Right lobe of liver (tissue), 4 donors: ENCODE data around the gene PRLHR.

Experiments used
- POLR2A ChIP-seq: fragments of 450-650 bp; IDR thresholded peaks from one replicate; pipeline ENCODE4 v1.6.1; 2017; ENCODE audit warnings: antibody characterized with exemption, mild to moderate bottlenecking
- TF ChIP-seq, protein P1 (sequence below), 4 donors: fragments of 200-600 bp in 3 of 4; fragments of 450-650 bp in 1 of 4; IDR thresholded peaks; one replicate each; pipeline versions ENCODE4 v1.5.1 to v1.8.0; 2016 to 2022; ENCODE audit warnings: antibody characterized with exemption in 4 of 4, mild to moderate bottlenecking in 2 of 4
- donor health status: DM: no; HTN: no; CAD: no.
- donor health status: DM: no; HTN: no; CAD: no.
- donor health status: DM: no; HTN: yes; CAD: no.

DNA sequence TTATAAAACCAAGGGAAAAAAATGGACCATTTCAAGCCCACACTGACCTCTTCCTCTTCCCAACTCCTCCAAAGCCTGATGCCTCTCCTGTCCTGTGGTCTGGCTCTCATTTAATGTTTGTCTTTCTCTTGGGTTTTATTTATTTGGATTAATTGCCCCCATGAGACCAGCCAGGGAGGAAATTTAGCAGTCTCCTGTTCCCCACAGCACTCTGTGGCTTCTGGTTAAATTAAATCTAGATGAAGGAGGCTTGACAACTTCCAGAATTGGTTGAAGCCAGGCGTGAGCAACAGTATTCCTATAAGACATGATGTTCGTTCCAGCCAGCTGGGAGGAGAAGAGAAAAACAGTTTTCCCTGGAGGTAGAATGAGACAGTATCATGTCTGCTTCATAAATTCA lies 15.1 kb upstream of the PRLHR start:
- TF ChIP-seq, protein P1, sequence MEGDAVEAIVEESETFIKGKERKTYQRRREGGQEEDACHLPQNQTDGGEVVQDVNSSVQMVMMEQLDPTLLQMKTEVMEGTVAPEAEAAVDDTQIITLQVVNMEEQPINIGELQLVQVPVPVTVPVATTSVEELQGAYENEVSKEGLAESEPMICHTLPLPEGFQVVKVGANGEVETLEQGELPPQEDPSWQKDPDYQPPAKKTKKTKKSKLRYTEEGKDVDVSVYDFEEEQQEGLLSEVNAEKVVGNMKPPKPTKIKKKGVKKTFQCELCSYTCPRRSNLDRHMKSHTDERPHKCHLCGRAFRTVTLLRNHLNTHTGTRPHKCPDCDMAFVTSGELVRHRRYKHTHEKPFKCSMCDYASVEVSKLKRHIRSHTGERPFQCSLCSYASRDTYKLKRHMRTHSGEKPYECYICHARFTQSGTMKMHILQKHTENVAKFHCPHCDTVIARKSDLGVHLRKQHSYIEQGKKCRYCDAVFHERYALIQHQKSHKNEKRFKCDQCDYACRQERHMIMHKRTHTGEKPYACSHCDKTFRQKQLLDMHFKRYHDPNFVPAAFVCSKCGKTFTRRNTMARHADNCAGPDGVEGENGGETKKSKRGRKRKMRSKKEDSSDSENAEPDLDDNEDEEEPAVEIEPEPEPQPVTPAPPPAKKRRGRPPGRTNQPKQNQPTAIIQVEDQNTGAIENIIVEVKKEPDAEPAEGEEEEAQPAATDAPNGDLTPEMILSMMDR (IDR thresholded peaks at IDR 0.05): no peak
- TF ChIP-seq POLR2A: no peak
